DND-41 (cell line): Measurements from ENCODE around the gene RAC2.

Experiments
- CTCF ChIP-seq: IDR thresholded peaks from 2 replicates; pipeline ENCODE4 v1.5.1; 2012; ENCODE audit warnings: borderline replicate concordance, low read length, moderate library complexity, mild to moderate bottlenecking; ENCODE audit not compliant: poor library complexity, severe bottlenecking; ENCODE audit errors: extremely low read depth
- EZH2 ChIP-seq: IDR thresholded peaks from 3 replicates; pipeline ENCODE4 v1.6.1; 2012; ENCODE audit warnings: borderline replicate concordance, low read depth, mild to moderate bottlenecking, moderate library complexity, low read length, inconsistent platforms; ENCODE audit not compliant: severe bottlenecking

- no peak for TF ChIP-seq CTCF
- no peak for TF ChIP-seq EZH2
Observed at GRCh38 chr22:37275622-37276021, 31.6 kb upstream of the RAC2 start.
